ENCODE data around the gene MSL3B.

DNA sequence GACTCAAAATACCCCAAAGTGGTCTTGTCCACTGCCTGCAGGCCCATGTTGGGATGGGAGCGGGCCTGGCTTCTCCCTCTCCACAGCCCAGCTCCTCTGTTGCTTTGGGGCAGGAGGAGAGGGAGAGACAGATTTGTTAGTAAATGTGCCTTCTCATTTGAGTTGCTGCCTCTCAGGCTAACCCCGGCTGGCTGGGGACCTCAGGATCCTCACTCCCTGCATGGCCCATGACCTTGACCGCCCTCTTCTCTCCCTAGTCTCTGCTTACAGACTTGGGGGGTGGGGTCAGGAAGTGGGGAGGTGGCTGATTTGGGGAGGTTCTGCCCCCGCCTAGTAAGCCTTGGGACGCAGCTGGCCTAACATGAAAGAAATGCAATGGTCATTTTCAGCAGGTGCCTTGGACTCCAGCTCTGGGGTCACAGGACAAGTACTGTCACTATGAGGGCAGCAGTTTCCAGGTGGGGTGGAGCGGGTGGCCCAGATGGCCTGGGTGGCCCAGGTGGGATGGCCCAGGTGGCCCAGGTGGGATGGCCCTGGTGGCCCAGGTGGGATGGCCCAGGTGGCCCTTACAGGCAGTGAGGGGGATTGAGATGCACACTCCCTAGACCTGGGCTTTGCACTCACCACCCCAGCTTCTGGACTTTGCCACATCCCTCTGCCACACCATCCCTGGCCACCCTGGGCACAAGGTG lies 37.9 kb downstream of the MSL3B start:
- no peak for TF ChIP-seq POLR2A (IDR thresholded peaks at IDR 0.05; ENCODE audit: low read depth, low read length)
- no peak for TF ChIP-seq POLR2AphosphoS5 (IDR thresholded peaks at IDR 0.05; ENCODE audit: low read depth, low read length)
- TF ChIP-seq TAF1 (IDR thresholded peaks at IDR 0.05; ENCODE audit: low read depth, low read length) = no peak

Measured in GM12891 (cell line).